C4-2B (cell line): Measurements from ENCODE around the gene CLSTN2.

Source experiments
- CTCF ChIP-seq: fragments of 450-650 bp; conservative IDR thresholded peaks from 2 replicates; pipeline ENCODE4 v1.5.1; 2017; ENCODE audit warnings: mild to moderate bottlenecking
- ZFX ChIP-seq: fragments of 450-650 bp; IDR thresholded peaks from 2 replicates; pipeline ENCODE4 v1.6.1; 2017

- no peak for TF ChIP-seq CTCF
- TF ChIP-seq ZFX = no peak
Observed at GRCh38 chr3:140288595-140288994, 353.6 kb downstream of the CLSTN2 start.
